Measurements from ENCODE around the gene TSPAN31. TPM values are rescaled to one million over a fixed set of nuclear protein-coding genes. Genes with fewer than 3 reads are reported as not detected.
"Not testable (repeated sequence)": the region's sequence is repeated elsewhere in the genome, so short reads cannot be mapped to it uniquely, and the experiment has no call there.

TSPAN31 gene
- total RNA-seq, 1 donor from 2014 or later: 50.7 TPM

DNA sequence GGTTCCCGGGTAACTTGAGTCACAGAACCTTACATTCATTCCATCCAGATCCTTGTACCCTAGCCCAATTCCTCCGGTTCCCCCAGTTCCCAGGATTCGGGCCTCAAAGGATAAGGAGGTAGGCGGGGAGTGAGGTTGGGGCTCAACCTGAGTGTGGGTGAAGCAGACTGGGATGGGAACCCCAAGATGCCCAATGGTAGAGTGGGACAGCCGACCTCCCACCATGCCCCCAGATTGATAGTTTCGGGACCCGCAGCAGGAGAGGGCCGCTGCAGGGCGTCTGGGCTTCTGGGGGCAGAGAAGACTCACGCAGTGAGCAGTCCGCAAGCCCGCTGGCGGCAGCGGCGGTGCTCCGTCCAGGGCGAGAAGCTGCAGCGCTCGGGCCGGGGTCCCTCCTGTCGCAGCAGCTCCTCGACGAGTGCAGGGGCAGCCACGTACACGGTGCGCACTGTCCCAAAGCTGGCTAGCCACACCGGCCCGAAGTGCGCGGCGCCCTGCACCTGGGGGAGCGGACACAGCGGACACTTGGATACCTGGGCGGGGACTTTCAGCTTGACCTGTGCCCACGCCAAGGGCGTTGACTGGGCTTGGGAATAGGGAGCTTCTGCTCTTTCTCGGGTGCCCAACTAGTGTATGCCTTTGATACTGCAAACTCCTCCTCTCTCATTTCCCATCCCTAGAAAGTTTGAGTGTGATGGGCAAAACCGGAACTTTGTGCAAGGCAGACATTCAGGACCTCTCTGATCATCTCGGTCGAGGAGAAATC is 21.0 kb downstream of the TSPAN31 start:
- DNase-seq (ENCODE audit: low read depth): no peak

DNA sequence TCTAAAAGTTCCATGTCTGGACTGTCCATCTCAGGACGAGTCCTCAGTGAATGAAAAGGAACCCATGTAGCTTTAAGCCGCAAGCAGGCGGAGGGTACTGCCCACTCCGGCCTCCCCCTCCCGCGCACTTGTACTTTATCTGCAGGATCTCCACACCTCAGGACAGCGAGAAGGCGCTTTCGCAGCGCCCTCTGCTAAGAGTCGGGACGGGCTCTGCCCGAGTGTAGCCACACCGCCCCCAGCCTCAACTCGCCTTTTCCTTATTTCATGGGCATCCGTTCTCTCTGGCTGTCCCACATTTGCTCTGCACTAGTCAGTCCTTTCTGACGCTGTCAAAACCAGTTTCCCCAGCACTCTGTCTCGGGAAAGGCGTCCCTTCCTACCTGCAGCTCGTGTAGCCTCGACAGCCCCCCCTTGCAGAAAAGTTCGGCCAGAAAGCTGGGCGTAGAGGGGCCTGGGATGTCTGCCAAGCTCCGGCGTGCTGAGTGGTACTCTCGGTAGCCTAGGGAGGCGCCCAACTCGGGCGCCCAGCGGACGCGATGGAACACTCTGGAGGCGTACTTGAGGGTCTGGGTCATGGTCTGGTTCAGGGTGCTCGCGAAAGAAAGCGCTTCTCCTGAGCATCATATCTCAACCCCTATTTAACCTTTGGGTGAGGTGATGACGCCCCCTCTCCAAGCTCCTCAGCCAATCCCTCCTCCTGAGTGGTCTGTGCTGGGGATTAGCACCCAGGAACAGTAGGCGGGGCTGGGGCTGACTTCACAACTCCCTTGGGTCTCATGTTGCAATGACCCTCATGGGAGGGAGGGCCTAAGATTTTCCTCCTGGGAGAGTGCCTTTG is 21.8 kb downstream of the TSPAN31 start, which contains the start of gene CYP27B1:
Gene CYP27B1 (minus strand): TSS at position 615 of the 841 bp plus-strand sequence. CDS start 37 bp downstream, at position 578.
- DNase-seq (ENCODE audit: low read depth): no peak

DNA sequence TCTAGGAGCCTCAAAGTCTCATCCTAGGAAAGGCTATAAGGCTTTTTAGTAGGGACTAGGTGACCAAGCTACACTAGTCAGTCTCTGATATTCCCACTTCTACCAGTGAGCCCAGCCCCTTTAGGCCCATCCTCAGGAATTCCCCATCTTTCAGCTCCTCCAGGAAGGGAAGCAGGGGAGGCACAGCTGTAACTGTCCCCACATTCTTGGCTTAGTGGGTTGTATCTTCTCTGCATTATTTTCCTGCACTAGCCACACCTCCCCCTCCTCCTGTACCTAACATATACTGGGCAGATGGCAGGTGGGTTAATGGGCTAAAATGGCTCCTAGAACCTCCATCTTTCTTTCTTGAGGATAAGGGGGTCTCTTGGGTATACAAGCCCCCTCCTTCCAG is 22.5 kb downstream of the TSPAN31 start:
- DNase-seq (ENCODE audit: low read depth): no peak

DNA sequence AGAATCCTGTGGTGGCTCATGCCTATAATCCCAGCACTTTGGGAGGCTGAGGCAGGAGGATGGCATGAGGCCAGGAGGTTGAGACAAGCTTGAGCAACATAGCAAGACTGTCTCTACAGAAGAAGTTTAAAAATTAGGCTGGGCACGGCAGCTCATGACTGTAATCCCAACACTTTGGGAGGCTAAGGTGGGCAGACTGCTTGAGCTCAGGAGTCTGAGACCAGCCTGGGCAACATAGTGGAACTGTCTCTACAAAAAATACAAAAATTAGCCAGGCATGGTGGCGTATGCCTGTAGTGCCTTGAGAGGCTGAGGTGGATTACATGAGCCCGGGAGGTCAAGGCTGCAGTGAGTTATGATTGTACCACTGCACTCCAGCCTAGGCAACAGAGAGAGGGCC is 23.0 kb downstream of the TSPAN31 start:
- DNase-seq (ENCODE audit: low read depth): no peak

DNA sequence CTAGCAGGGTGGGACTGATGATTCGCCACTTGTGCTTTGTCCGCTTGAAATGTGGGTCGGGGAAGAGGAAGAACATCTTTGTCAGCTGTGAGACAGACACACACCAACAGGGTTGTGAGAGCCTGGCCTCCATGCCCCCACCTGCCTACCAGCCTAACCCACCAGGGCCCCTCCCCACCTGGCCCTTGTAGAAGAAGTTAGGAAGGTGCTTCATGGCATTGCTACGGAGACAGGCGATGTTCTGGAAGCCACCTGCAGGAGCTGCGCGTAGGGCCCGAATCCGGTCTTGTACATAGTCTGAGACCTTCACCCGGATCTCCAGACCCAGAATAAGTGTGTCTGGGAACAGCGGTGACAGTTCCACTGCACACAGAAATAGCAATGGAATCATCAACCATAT is 24.8 kb downstream of the TSPAN31 start:
- DNase-seq (ENCODE audit: low read depth): no peak

DNA sequence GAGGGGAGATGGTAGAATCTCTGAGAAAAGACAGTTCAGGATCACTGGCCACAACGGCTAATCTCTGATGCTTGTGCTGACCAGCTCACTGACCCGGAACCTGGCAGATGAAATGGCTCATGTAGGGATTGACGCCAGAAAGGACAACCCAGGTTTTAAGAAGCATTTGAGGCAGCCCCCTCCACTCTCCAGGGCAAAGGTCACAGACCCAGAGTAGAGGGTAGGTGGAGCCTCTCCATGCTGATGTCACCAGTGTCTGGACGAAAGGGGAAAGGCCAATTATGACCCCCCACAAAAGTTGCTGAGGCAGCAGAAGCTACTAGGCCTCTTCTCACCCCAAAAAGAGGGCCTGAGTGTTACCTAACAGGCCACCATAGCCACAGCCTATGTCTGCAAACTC is 25.9 kb downstream of the TSPAN31 start:
- no peak for DNase-seq (ENCODE audit: low read depth)

- DNase-seq (ENCODE audit: low read depth): peak; percentile 95
Measured at GRCh38 chr12:57771236-57771872, 26.5 kb downstream of the TSPAN31 start.

GRCh38 chr12:57771873-57772428 is 27.1 kb downstream of the TSPAN31 start, which contains the start of gene METTL1:
TSS of gene METTL1 (minus strand) at chr12:57772105. CDS start at chr12:57772083, 22 bp downstream.
- DNase-seq (ENCODE audit: low read depth): peak; percentile 97

- DNase-seq (ENCODE audit: low read depth): peak; percentile 53
Measured at GRCh38 chr12:57772429-57773322, 27.8 kb downstream of the TSPAN31 start, which contains the start of gene EEF1AKMT3. TSS of gene EEF1AKMT3 (plus strand) at chr12:57772614. CDS start at chr12:57772725, 111 bp downstream.

DNA sequence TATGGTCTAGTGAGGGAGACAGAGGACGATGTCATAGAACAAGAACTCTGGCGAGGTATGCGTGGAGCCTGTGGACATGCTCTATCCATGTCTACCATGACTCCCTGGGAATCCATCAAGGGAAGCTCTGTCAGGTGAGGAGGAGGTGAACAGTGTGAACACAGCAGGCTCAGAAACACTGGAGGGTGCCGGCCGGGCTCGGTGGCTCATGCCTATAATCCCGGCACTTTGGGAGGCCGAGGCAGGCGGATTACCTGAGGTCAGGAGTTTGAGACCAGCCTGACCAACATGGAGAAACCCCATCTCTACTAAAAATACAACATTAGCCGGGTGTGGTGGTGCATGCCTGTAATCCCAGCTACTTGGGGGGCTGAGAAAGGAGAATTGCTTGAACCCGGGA is 29.8 kb downstream of the TSPAN31 start:
- DNase-seq (ENCODE audit: low read depth): not testable (repeated sequence)

DNA sequence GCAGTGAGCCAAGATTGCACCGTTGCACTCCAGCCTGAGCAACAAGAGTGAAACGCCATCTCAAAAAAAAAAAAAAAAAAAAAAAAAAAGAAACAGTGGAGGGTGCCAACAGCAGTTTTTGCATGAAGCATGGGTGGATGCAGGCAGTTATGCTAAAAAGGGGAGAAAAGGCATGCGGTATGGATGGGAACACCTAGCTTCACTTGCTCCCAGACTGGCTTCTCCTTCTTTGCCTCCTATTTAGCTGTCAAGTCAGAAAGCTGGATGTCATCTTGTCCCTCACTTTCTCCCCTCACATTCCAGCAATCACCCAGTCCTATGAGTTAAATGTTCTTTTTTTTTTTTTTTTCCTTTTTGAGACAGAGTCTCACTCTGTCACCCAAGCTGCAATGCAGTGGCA is 30.2 kb downstream of the TSPAN31 start:
- no peak for DNase-seq (ENCODE audit: low read depth)

- DNase-seq (ENCODE audit: low read depth): no peak
Measured at GRCh38 chr12:57775563-57776246, 30.9 kb downstream of the TSPAN31 start.

DNA sequence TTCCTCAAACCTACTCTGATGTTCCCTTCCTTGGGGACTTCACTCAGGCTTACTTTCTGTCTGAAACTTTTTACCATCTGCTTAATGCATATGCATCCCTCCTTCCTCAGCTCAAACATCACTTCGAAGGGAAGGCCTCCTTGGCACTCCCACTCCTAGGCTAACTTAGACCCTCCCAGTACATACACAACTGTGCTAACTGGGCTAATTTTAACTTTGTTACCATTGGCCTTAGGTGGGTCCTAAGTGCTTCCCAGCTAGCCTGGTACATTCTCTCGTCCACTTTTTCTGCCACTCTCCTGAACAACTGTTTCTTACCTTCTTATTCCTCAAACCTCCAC is 31.4 kb downstream of the TSPAN31 start:
- no peak for DNase-seq (ENCODE audit: low read depth)

GRCh38 chr12:57777367-57777766 is 32.5 kb downstream of the TSPAN31 start:
- DNase-seq (ENCODE audit: low read depth): no peak

- DNase-seq (ENCODE audit: low read depth): no peak
Measured at GRCh38 chr12:57777911-57778310, 33.1 kb downstream of the TSPAN31 start.

- no peak for DNase-seq (ENCODE audit: low read depth)
Measured at GRCh38 chr12:57779736-57780135, 34.9 kb downstream of the TSPAN31 start.

- DNase-seq (ENCODE audit: low read depth): no peak
Measured at GRCh38 chr12:57780284-57780897, 35.6 kb downstream of the TSPAN31 start.

DNA sequence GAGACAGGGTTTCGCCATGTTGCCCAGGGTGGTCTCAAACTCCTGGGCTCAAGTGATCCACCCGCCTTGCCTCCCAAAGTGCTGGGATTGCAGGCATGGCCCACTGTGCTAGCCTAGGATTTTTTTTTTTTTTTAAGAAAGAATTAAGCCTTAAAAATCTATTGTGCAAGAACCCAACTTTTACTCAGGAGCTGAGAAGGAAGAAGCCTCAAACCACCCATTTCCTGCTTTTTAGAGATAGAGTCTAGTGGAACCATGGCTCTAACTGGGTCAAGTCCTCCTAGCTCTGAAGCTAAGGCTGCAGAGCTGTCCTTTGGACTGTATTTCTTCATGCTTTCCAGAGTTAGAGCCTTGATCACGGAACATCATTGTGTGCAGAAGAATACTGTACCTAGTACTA is 36.4 kb downstream of the TSPAN31 start:
- DNase-seq (ENCODE audit: low read depth): no peak

DNA sequence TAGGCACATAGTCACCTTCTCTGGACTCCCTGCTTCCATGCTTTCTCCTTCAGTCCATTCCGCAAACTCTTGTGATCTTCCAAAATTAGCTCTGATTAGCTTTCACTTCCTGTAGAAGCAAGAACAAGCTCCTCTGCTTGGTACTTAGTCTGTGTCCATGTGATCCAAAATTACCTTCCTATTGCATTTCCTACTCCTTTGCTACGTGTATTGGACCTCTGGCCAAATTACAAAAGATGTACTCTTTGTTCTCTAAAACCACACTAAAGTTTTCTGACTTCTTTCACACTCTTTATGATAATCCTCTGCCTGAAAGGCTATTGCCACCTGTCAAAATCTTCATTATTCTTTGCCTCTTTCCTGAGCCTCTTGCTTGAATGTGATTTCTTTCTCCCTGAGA is 37.0 kb downstream of the TSPAN31 start:
- no peak for DNase-seq (ENCODE audit: low read depth)

Data from myocyte (in vitro differentiated cells).